HK-2 (cell line): ENCODE data around the gene RUSF1.
"Not testable (repeated sequence)": the region's sequence is repeated elsewhere in the genome, so short reads cannot be mapped to it uniquely, and the experiment has no call there.

ENCODE experiments used
- DNase-seq: peaks from one replicate; pipeline ENCODE4 v3.0.0-alpha.2; 2018; ENCODE audit not compliant: unreplicated experiment

RUSF1 gene

GRCh38 chr16:31452631-31453106 is 55.5 kb downstream of the RUSF1 start:
- peak; percentile 37 for DNase-seq

DNA sequence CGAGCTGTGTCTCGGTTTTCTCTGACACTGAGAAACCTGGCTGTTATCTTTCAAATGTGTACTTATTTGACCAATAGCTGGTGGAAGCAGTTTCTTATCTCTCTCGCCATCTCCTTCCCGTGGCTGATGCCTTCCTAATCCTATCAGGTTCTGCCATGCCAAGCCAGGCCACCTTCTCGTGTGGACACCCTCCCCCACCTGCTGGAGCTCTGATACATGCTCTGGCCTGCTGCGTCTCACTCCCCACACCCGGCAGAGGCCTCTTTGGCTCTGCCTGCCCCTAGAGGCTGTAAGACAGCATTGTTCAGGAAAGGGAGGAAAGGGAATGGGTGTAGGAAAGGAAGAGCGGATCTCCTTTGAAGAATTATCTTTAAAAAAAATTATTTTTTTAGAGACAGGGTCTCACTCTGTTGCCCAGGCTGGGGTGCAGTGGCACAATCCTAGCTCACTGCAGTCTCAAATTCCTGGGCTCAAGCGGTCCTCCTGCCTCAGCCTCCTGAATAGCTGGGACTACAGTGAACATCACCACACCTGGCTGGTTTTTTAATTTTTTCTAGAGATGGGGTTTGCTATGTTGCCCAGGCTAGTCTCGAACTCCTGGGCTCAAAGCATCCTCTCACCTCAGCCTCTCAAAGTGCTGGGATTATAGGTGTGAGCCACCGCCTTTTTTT is 56.4 kb downstream of the RUSF1 start:
- DNase-seq = peak; percentile 54

GRCh38 chr16:31451201-31451600 is 57.0 kb downstream of the RUSF1 start:
- no peak for DNase-seq

DNA sequence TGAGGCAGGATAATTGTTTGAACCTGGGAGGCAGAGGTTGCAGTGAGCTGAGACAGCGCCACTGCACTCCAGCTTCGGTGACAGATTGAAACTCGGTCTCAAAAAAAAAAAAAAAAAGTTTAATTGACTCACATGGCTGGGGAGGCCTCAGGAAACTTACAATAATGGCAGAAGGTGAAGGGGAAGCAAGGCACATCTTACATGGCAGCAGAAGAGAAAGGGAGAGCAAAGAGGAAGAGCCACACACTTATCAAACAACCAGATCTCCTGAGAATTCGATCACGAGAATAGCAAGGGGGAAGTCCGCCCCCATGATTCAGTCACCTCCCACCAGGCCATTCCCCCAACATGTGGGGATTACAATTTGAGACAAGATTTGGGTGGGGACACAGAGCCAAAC is 62.3 kb downstream of the RUSF1 start:
- not testable (repeated sequence) for DNase-seq

DNA sequence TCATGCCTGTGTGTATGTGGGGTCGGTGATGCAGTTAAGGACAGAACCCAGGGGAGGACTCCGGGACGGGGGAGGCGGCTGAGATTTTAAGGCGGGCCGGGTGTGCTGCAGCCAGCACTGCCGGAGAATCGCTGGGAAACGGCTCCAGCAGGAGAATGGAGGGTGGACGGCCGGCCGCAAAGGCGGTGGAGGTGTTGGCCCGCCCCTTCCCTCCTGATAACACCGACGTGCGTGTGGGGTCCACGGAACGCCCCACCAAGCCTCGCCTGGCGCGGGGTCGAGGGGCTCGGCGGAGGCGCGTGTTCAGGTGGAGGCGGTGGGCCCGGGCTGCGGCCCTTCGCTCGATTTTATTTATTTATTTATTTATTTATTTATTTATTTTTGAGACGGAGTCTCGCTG is 66.2 kb downstream of the RUSF1 start:
- DNase-seq = no peak

DNA sequence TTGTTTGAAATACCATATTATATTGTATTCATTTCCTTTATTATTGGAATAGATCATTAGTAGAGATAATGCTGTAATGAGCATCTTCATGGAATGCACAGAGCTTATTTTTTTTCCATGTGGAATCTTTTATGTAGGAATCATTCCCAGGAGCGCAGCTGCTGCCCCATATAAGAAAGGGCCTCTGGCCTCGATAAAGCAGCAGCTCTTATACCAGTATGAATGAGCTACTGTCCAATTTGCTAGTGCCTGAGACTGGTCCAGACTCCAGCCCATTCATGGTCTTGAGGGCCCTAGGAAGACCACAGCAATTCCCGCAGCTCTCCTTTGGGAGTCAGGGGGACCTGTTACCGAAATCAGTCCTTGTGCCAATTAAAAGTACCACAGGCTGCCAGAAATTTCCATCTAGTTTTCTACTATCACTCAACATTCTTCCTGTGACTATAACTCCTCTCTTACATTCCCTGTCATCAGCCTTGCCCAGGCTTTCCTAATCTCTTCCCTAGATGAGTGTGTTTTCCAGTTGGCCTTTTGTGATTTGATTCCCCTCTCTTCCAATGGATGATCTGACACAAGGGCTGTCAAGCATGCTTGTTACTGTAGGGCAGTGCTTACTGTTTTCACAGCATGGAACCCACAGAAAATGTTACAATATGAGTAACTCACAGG is 67.5 kb downstream of the RUSF1 start:
- DNase-seq = no peak

DNA sequence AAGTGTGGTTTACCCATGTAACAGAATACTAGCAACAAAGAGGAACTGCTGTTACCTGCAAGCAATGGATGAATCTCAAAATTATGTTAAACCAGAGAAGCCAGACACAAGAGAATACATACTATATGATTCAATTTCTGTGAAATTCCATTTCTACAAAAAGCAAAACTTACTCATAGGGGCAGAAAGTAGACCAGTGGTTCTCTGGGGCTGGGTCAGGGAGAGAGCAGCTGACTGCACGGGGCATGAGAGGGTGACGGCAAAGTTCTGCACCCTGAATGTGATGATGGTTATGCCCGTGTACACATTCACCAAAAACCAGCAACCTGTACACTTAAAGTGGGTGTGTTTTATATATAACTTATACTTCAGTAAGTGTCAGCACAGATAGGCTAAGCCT is 68.7 kb downstream of the RUSF1 start:
- no peak for DNase-seq
